Body of pancreas (tissue), 4 donors: ENCODE results near the gene BTBD9.
"Not testable (repeated sequence)": the region's sequence is repeated elsewhere in the genome, so short reads cannot be mapped to it uniquely, and the experiment has no call there.

Experiments used
- CTCF ChIP-seq, 7 experiments: fragments of 450-650 bp in 4 of 7; fragments of 200-600 bp in 3 of 7; sonication (generic) in 3 of 7; IDR thresholded peaks; one replicate each; pipeline ENCODE4 v1.5.1; 2016 to 2019; ENCODE audit warnings: antibody characterized with exemption in 7 of 7
- POLR2A ChIP-seq, 3 donors: fragments of 450-650 bp; IDR thresholded peaks; one replicate each; pipeline ENCODE4 v1.6.1; 2016; ENCODE audit warnings: antibody characterized with exemption in 3 of 3, mild to moderate bottlenecking in 2 of 3

- not testable (repeated sequence) for TF ChIP-seq CTCF, POLR2A (IDR thresholded peaks at IDR 0.05)
These were observed 291.9 kb downstream of the BTBD9 start for GRCh38 chr6:38347829-38348228.
